Bladder microvascular endothelial cell (primary cell): ENCODE measurements around the gene ILRUN. TPM values are rescaled to one million over a fixed set of nuclear protein-coding genes. Genes with fewer than 3 reads are reported as not detected.

ENCODE experiments used
- total RNA-seq: library from RNA; depleted of rRNA; stranded (reverse); fragments of >200 nt; gene quantifications from 2 replicates; pipeline ENCODE4 v1.2.3, GENCODE V29; 2014

ILRUN gene
- total RNA-seq, result 28.3 and 60.7 TPM in 2 replicates

DNA sequence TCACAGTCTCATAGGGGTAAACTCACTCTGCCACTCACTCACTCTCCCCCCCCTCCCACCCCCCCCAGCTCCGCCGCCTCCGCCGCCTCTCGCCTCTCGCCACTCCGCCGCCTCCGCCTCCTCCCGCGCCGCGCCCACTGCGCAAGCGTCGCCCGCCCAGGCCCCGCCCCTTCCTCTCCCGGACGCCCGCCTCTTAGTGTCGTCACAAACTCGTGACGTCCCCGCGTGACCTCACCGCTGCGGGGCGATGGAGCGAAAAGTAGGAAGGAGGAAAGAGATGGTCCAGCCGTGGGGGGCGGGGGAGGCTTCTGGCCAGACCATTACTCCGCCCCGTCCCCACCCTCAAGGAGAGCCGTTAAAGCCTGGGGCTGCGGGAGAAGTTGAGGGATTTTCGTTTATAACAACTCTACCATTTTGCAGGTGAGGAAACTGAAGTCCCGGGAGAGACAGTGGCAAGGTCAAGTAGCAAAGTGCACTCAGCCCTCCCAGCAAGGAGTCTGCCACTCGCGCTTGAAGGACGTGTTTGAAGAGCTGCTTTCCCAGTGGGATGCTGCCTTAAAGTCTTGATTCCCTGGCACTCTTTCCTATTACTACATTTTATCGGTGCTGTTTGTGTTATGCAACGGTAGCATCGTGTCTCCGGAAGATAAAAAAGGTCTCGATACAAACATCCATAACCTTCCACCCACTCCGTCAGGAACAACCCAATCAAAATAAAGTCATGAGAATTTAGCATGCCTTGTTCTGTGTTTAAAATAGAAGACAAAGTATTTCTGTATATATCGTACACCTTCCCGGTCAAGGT is at the start of gene ILRUN:
Gene ILRUN, minus strand, starts transcription at position 29 of the 805 bp plus-strand sequence. CDS start 164 bp downstream, outside the sequence.

Other genes with a start within 250 kb of the ILRUN start
- not detected in 2 replicates for gene PACSIN1, start 230.7 kb downstream of the ILRUN start, total RNA-seq
- gene SPDEF, start 140.4 kb downstream of the ILRUN start, total RNA-seq, result not detected in 2 replicates
- gene SNRPC, start 60.7 kb upstream of the ILRUN start, total RNA-seq, result 46.3 and 50.8 TPM in 2 replicates
- gene BLTP3A, start 95.3 kb upstream of the ILRUN start, total RNA-seq, result 3.2 and 17.1 TPM in 2 replicates
- gene TAF11, start 191.3 kb upstream of the ILRUN start, total RNA-seq, result 22.7 and 33.0 TPM in 2 replicates
- gene ANKS1A, start 192.5 kb upstream of the ILRUN start, total RNA-seq, result 19.4 and 46.9 TPM in 2 replicates